AG04449 (cell line): ENCODE data around the gene BMP4.

Experiments
- CTCF ChIA-PET: fragments of 350-600 bp; formaldehyde crosslinking; extraction: SDS; loops from one replicate; lab custom pipeline; 2021; ENCODE audit warnings: antibody characterized with exemption; lab: Yijun Ruan, JAX
- POLR2A ChIA-PET: fragments of 400-600, 350-600 bp; formaldehyde crosslinking; extraction: SDS; loops from one replicate; lab custom pipeline; 2020; ENCODE audit warnings: antibody characterized with exemption, inconsistent platforms; lab: Yijun Ruan, JAX
- DNase-seq: peaks from one replicate; pipeline ENCODE4 v3.0.0-alpha.2; 2010; ENCODE audit warnings: low read depth, low spot score
- H3K4me3 ChIP-seq: 2 replicates; pipeline ENCODE4 v1.5.1; 2011; ENCODE audit warnings: low read depth, mild to moderate bottlenecking, control low read depth, low read length
- CTCF ChIP-seq: IDR thresholded peaks from one replicate; pipeline ENCODE4 v1.5.1; 2011; ENCODE audit warnings: mild to moderate bottlenecking, moderate library complexity, low read length, control low read depth, inconsistent platforms; ENCODE audit not compliant: insufficient read depth; ENCODE audit errors: missing control alignments

The BMP4 gene

GRCh38 chr14:53950031-53950793, 6.4 kb downstream of the BMP4 start:
- no peak overlapping the region for H3K4me3 ChIP-seq
- ChIA-PET CTCF (interaction anchor here (1.7 kb wide), 1 partner anchor 11 kb away, joined by 5 read pairs; no protein-coding TSS in a partner anchor), POLR2A (no interaction called here)
- no peak for DNase-seq
- TF ChIP-seq CTCF = no peak

- no peak for TF ChIP-seq CTCF
- CTCF ChIA-PET = no interaction called here
- POLR2A ChIA-PET = no interaction called here
- no peak overlapping the region for H3K4me3 ChIP-seq
- no peak for DNase-seq
Measured at GRCh38 chr14:53949201-53949600, 7.4 kb downstream of the BMP4 start.

GRCh38 chr14:53948205-53948884, 8.3 kb downstream of the BMP4 start:
- POLR2A ChIA-PET = no interaction called here
- DNase-seq = no peak
- CTCF ChIA-PET = interaction anchor here (1.4 kb wide), 1 partner anchor 10 kb away, joined by 3 read pairs; no protein-coding TSS in a partner anchor
- no peak overlapping the region for H3K4me3 ChIP-seq
- TF ChIP-seq CTCF = no peak

GRCh38 chr14:53947452-53948204, 9.0 kb downstream of the BMP4 start:
- ChIA-PET CTCF (interaction anchor here (1.4 kb wide), 1 partner anchor 10 kb away, joined by 3 read pairs; no protein-coding TSS in a partner anchor), POLR2A (no interaction called here)
- no peak for DNase-seq
- no peak for TF ChIP-seq CTCF
- no peak overlapping the region for H3K4me3 ChIP-seq

GRCh38 chr14:53947094-53947445, 9.6 kb downstream of the BMP4 start:
- ChIA-PET POLR2A (no interaction called here), CTCF (interaction anchor here (1.4 kb wide), 1 partner anchor 9 kb away, joined by 3 read pairs; no protein-coding TSS in a partner anchor)
- TF ChIP-seq CTCF = no peak
- H3K4me3 ChIP-seq = no peak overlapping the region
- no peak for DNase-seq
